GM12878 (cell line): ENCODE measurements around the gene NUB1. TPM values are rescaled to one million over a fixed set of nuclear protein-coding genes. Genes with fewer than 3 reads are reported as not detected.

Experiments
- ATAC-seq: fragments of 200-7000 bp; cut with Tn5 transposase; 3 replicates; pipeline ENCODE4 v1.9.1; 2020; ENCODE audit warnings: mild to moderate bottlenecking, moderate library complexity
- BruUV-seq: library from RNA; stranded (reverse); fragments of 400-500 nt; replicated peaks from 2 replicates; lab custom pipeline; 2021; lab: Mats Ljungman, UMichigan
- CTCF ChIA-PET: fragments of 300-600 bp; sonication (Branson Sonifier 250); formaldehyde crosslinking; extraction: SDS; loops from one replicate; lab custom pipeline; 2021; ENCODE audit warnings: inconsistent platforms; lab: Yijun Ruan, JAX
- POLR2A ChIA-PET: fragments of 350-600 bp; formaldehyde crosslinking; extraction: SDS; loops from one replicate; lab custom pipeline; 2021; ENCODE audit warnings: inconsistent platforms; lab: Charles Lee
- RAD21 ChIA-PET: fragments of 300-600 bp; sonication (Branson Sonifier 250); formaldehyde crosslinking; loops from one replicate; lab custom pipeline; 2023; ENCODE audit warnings: antibody characterized with exemption; ENCODE audit not compliant: unreplicated experiment; lab: Charles Lee
- SMC1A ChIA-PET: fragments of 300-600 bp; sonication (Branson Sonifier 250); formaldehyde crosslinking; loops from one replicate; lab custom pipeline; 2023; ENCODE audit not compliant: unreplicated experiment, uncharacterized antibody; lab: Charles Lee
- DNase-seq: peaks from one replicate; pipeline ENCODE4 v3.0.0-alpha.2; 2011; ENCODE audit warnings: low read depth, low spot score
- FAIRE-seq: peaks from 3 replicates; lab custom pipeline; 2011; peaks lifted over from hg19 to GRCh38; lab: Jason Lieb, UNC
- H2AFZ ChIP-seq: 2 replicates; pipeline ENCODE4 v1.6.0; 2011; ENCODE audit warnings: low read depth, low read length, control low read depth; ENCODE audit not compliant: control insufficient read depth
- H3K27ac ChIP-seq: 2 replicates; pipeline ENCODE4 v1.5.1; 2011; ENCODE audit warnings: control low read depth; ENCODE audit not compliant: control insufficient read depth, insufficient read depth
- H3K27me3 ChIP-seq, 2 experiments: replicated peaks in 1 of 2; 2 replicates each; pipeline versions ENCODE4 v1.6.0 to v1.6.1; 2011; ENCODE audit warnings: low read length in 1 of 2; ENCODE audit not compliant: control insufficient read depth in 2 of 2, insufficient read depth in 2 of 2
- H3K36me3 ChIP-seq, 2 experiments: 2 replicates each; pipeline ENCODE4 v1.5.1; 2011; ENCODE audit warnings: low read length in 1 of 2; ENCODE audit not compliant: control insufficient read depth in 2 of 2, insufficient read depth in 2 of 2
- H3K4me1 ChIP-seq: 2 replicates; pipeline ENCODE4 v1.6.1; 2011; ENCODE audit warnings: mild to moderate bottlenecking, low read length, moderate library complexity, mixed read lengths; ENCODE audit not compliant: control insufficient read depth, insufficient read depth
- H3K4me2 ChIP-seq: 2 replicates; pipeline ENCODE4 v1.6.0; 2011; ENCODE audit warnings: control low read depth; ENCODE audit not compliant: control insufficient read depth, insufficient read depth
- H3K4me3 ChIP-seq: fragments of 200-600 bp; sonication (generic); 2 replicates; pipeline ENCODE4 v1.5.1; 2016
- H3K79me2 ChIP-seq: 2 replicates; pipeline ENCODE4 v1.6.0; 2011; ENCODE audit warnings: low read length; ENCODE audit not compliant: control insufficient read depth, insufficient read depth
- H3K9ac ChIP-seq: 2 replicates; pipeline ENCODE4 v1.8.0; 2011; ENCODE audit warnings: low read length, control low read depth, mixed read lengths; ENCODE audit not compliant: control insufficient read depth, insufficient read depth
- H3K9me3 ChIP-seq: replicated peaks from 3 replicates; pipeline ENCODE4 v1.5.1; 2011; ENCODE audit warnings: mild to moderate bottlenecking, low read length; ENCODE audit not compliant: control insufficient read depth, insufficient read depth
- H4K20me1 ChIP-seq: 2 replicates; pipeline ENCODE4 v1.6.0; 2011; ENCODE audit not compliant: control insufficient read depth, insufficient read depth
- ASH2L ChIP-seq: fragments of 300-600, 200-600 bp; sonication (generic); IDR thresholded peaks from 2 replicates; pipeline ENCODE4 v1.6.1; 2017; ENCODE audit warnings: low read depth, mild to moderate bottlenecking, borderline replicate concordance
- HDAC2 ChIP-seq: fragments of 200-600 bp; sonication (generic); IDR thresholded peaks from 2 replicates; pipeline ENCODE4 v1.6.1; 2017
- SMC3 ChIP-seq: IDR thresholded peaks from 2 replicates; pipeline ENCODE4 v1.6.1; 2011; ENCODE audit warnings: low read length, improper control_type of control experiment, borderline replicate concordance
- WGBS: methylation state at CpG from one replicate; pipeline ENCODE4 v1.1.6; 2016; ENCODE audit warnings: low lambda C conversion rate; ENCODE audit not compliant: insufficient replicate concordance, insufficient coverage; ENCODE audit errors: missing lambda C conversion rate; 5-methylcytosine and 5-hydroxymethylcytosine counted together
- in situ Hi-C: fragments of 300-500 bp; cut with MboI; formaldehyde crosslinking; loops from 9 replicates; pipeline ENCODE4 v1.14.3; 2018; ENCODE audit warnings: mixed read lengths
- intact Hi-C: fragments of 100-400 bp; cut with micrococcal nuclease; formaldehyde crosslinking; loops from one replicate; pipeline ENCODE4 v1.14.2; 2022; ENCODE audit not compliant: unreplicated experiment
- polyA plus RNA-seq, 11 experiments: library from polyadenylated mRNA; depleted of rRNA in 4 of 11; unstranded in 6 of 11; stranded (reverse) in 5 of 11; fragments of >200 nt; fragmentation: Nextera tagmentation in 4 of 11; fragmentation: Illumina TruSeq in 1 of 11; extraction: Ambion mirVana in 4 of 11; extraction: Trizol in 1 of 11; gene quantifications; 1 replicate in 1 of 11; 2 replicates in 10 of 11; pipeline versions ENCODE4 v1.2.1 to v1.2.3, GENCODE V29; 2011 to 2016; ENCODE audit warnings: inconsistent platforms in 2 of 11, missing spikeins in 2 of 11, low read depth in 1 of 11
- total RNA-seq, 4 experiments: library from RNA; depleted of rRNA in 3 of 4; stranded (reverse); fragments of >200 nt in 3 of 4; fragmentation: Illumina TruSeq in 1 of 4; extraction: Trizol in 1 of 4; gene quantifications; 2 replicates each; pipeline versions ENCODE4 v1.2.1 to v1.2.3, GENCODE V29; 2013 to 2021
- TF ChIP-seq, protein P1 (sequence below): IDR thresholded peaks from 2 replicates; pipeline ENCODE4 v1.6.1; 2012; ENCODE audit warnings: low read length, inconsistent platforms
- TF ChIP-seq, protein P2 (sequence below), 3 experiments: IDR thresholded peaks in 2 of 3; conservative IDR thresholded peaks in 1 of 3; 2 replicates each; pipeline ENCODE4 v1.5.1; 2011; ENCODE audit warnings: low read depth in 3 of 3, low read length in 3 of 3, mild to moderate bottlenecking in 3 of 3, control low read depth in 2 of 3, moderate library complexity in 2 of 3, inconsistent platforms in 1 of 3, mixed read lengths in 1 of 3; ENCODE audit not compliant: control insufficient read depth in 2 of 3, insufficient read depth in 1 of 3; ENCODE audit errors: extremely low read depth in 1 of 3
- TF ChIP-seq, protein P3 (sequence below): fragments of 450-650 bp; IDR thresholded peaks from 2 replicates; pipeline ENCODE4 v1.6.1; 2017; ENCODE audit warnings: low read depth, mild to moderate bottlenecking, moderate library complexity

The NUB1 gene
- total and polyA plus RNA-seq, 10 of the 15 experiments (the other 5 are each of a cell fraction or from before 2014, with no cell fraction given) = 24.1 to 102 (median 49.0) TPM

DNA sequence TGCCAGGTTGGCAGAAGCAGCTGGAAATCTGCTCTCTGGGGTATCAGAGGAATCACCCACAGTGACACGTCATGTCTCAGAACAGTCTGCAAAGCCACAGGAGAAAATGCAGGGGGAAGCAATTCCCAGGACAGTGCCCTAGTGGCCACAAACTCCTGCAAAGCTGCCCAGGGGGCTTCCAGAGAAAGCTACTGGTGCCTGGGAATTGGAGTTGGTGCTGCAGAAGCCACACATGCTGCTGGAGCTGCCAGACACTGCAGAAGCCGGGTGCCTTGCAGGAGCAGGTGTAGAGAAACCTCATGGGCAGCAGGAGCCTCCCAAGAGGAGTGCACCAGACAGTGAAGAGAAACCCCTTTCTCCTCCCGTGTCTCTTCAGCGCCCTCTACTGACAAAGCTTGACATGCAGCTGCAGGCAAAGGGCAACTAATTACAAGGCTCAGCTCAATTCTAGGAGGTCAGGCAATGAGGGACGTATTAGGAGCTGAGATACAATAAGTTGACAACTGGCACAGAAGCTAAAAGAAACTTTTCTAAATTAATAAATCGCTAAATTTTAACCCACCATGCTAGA lies 30.2 kb upstream of the NUB1 start:
- FAIRE-seq = no peak
- WGBS = 41% methylated on average over 6 of the region's 6 CpGs
- Histone ChIP-seq H3K36me3 (no peaks in the 10 kb centered on the region), H3K4me3 (no peak overlapping the region), H3K27ac (no peak overlapping the region), H3K4me2 (no peak overlapping the region), H3K9ac (no peak overlapping the region), H3K27me3 (no peaks in the 10 kb centered on the region), H3K4me1 (no peaks in the 10 kb centered on the region), H3K79me2 (no peaks in the 10 kb centered on the region), H4K20me1 (no peaks in the 10 kb centered on the region), H3K9me3 (peaks cover 2% of the 10 kb centered on the region; the same call in 2 of the 3 replicates), H2AFZ (no peak overlapping the region)
- no TSS peak for BruUV-seq
- POLR2A ChIA-PET = no interaction called here
- intact Hi-C loops (no loop called here), in situ Hi-C loops (no loop called here)
- RAD21 ChIA-PET = interaction anchor here (1.0 to 1.6 kb wide), 2 partner anchors 40 to 320 kb away, joined by 3 to 4 read pairs; no protein-coding TSS in a partner anchor
- SMC1A ChIA-PET = interaction anchor here (3.5 kb wide), 1 partner anchor 41 kb away, joined by 21 read pairs; no protein-coding TSS in a partner anchor
- DNase-seq = no peak
- CTCF ChIA-PET = interaction anchor here (0.5 to 4.1 kb wide), 11 partner anchors 11 to 463 kb away, joined by 3 to 46 read pairs (median 4); no protein-coding TSS in a partner anchor
- peak; percentile 73 for ATAC-seq
- TF ChIP-seq, protein P1, sequence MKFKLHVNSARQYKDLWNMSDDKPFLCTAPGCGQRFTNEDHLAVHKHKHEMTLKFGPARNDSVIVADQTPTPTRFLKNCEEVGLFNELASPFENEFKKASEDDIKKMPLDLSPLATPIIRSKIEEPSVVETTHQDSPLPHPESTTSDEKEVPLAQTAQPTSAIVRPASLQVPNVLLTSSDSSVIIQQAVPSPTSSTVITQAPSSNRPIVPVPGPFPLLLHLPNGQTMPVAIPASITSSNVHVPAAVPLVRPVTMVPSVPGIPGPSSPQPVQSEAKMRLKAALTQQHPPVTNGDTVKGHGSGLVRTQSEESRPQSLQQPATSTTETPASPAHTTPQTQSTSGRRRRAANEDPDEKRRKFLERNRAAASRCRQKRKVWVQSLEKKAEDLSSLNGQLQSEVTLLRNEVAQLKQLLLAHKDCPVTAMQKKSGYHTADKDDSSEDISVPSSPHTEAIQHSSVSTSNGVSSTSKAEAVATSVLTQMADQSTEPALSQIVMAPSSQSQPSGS = no peak
- TF ChIP-seq ASH2L = no peak
- no peak for TF ChIP-seq HDAC2
- TF ChIP-seq, protein P2, sequence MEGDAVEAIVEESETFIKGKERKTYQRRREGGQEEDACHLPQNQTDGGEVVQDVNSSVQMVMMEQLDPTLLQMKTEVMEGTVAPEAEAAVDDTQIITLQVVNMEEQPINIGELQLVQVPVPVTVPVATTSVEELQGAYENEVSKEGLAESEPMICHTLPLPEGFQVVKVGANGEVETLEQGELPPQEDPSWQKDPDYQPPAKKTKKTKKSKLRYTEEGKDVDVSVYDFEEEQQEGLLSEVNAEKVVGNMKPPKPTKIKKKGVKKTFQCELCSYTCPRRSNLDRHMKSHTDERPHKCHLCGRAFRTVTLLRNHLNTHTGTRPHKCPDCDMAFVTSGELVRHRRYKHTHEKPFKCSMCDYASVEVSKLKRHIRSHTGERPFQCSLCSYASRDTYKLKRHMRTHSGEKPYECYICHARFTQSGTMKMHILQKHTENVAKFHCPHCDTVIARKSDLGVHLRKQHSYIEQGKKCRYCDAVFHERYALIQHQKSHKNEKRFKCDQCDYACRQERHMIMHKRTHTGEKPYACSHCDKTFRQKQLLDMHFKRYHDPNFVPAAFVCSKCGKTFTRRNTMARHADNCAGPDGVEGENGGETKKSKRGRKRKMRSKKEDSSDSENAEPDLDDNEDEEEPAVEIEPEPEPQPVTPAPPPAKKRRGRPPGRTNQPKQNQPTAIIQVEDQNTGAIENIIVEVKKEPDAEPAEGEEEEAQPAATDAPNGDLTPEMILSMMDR (IDR thresholded peaks at IDR 0.05 in 2 of 3, conservative IDR thresholded peaks at IDR 0.05 in 1 of 3; ENCODE audit: control insufficient read depth in 2 of 3, extremely low read depth in 1 of 3, insufficient read depth in 1 of 3, low read depth in 3 of 3, low read length in 3 of 3) = peak; percentile 24 to 44 (median 43); a peak in 5 of 6 replicates
- TF ChIP-seq SMC3 = no peak
- TF ChIP-seq, protein P3, sequence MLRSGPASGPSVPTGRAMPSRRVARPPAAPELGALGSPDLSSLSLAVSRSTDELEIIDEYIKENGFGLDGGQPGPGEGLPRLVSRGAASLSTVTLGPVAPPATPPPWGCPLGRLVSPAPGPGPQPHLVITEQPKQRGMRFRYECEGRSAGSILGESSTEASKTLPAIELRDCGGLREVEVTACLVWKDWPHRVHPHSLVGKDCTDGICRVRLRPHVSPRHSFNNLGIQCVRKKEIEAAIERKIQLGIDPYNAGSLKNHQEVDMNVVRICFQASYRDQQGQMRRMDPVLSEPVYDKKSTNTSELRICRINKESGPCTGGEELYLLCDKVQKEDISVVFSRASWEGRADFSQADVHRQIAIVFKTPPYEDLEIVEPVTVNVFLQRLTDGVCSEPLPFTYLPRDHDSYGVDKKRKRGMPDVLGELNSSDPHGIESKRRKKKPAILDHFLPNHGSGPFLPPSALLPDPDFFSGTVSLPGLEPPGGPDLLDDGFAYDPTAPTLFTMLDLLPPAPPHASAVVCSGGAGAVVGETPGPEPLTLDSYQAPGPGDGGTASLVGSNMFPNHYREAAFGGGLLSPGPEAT = no peak
